ENCODE measurements around the gene CNNM4. TPM values are rescaled to one million over a fixed set of nuclear protein-coding genes. Genes with fewer than 3 reads are reported as not detected.

CNNM4 gene
- total and polyA plus RNA-seq, 3 experiments from 2014 or later: 4.1 to 7.2 (median 6.9) TPM

DNA sequence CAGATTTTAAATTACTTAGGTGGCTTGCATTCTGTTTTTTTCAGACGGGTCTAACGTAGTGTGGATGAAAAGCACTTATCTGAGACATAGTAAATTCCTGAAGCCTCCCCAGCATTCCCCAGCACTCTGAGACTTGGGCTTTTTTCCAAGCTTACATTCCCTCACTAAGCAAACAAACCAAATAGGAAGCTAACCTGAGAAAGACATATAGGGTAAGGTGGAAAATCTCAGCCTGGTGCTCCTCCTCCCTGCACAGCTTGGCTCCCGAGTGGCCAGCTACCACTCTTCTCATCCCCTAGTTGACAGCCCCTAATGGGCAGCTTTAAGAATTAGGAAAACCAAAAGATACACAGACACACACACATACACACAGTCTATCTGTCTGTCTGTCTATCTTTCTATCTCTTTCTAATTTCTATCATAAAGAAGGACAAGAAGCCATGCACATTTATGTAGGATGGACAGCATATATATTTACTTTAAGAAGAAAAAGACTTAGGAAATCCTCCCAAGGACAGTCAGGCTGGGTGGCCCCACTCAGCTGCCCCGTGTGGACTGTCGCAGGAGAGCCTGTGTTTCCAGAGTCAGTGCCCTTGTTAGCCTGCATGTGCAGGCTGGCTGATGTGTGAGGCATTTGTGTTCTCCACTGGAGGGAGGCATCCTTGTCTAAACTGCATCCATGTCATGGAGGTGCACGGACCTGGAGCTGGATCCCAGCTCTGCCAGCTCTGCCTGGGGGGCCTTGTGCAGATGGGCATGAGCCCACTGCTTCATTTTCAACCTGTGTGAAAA is 63.6 kb downstream of the CNNM4 start:
- Histone ChIP-seq H3K9me3 (ENCODE audit: low read length) (no peaks in the 10 kb centered on the region), H3K4me1 (ENCODE audit: insufficient read depth, low read length) (peaks cover 24% of the 10 kb centered on the region), H3K4me3 (ENCODE audit: low read length) (no peak overlapping the region), H3K36me3 (ENCODE audit: insufficient read depth, low read length) (peaks cover 26% of the 10 kb centered on the region), H3K27ac (ENCODE audit: low read depth, low read length) (no peak overlapping the region), H3K27me3 (ENCODE audit: insufficient read depth, low read length, poor library complexity, severe bottlenecking) (no peaks in the 10 kb centered on the region)
- POLR2A ChIA-PET: no interaction called here
- peak overlapping the region in 5 of 8 donors; percentile 1 to 84 (median 68) for H3K27ac Mint-ChIP-seq
- H3K9me3 Mint-ChIP-seq: no peaks in the 10 kb centered on the region
- peaks cover 0 to 86% (median 14%) of the 10 kb centered on the region in 3 donors for H3K36me3 Mint-ChIP-seq
- H3K4me3 Mint-ChIP-seq: no peak overlapping the region
- DNase-seq: no peak
- CTCF ChIA-PET: interaction anchor here (0.9 to 1.1 kb wide), 2 partner anchors 48 to 222 kb away, joined by 3 read pairs; no protein-coding TSS in a partner anchor
- H3K27me3 Mint-ChIP-seq: peaks cover 0 to 1% of the 10 kb centered on the region in 2 donors
- H3K4me1 Mint-ChIP-seq: peaks cover 30 to 47% (median 31%) of the 10 kb centered on the region in 3 donors

DNA sequence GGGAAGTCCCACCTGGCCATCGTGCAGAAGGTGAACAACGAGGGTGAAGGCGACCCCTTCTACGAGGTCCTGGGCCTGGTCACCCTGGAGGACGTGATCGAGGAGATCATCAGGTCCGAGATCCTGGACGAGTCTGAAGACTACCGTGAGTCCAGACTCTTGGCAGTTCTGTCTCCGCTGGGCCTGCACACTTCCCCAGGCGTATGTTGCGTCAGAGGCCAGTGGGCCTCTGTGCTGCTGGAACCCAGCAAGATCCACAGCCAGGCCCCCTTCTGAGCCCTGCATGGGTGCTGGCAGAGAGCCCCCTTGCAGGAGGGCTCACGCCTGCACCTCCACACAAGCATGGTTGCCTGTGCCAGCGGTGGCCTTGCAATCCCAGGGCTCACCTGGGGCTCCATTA is 64.4 kb downstream of the CNNM4 start:
- Mint-ChIP-seq H3K27ac (peak overlapping the region in 1 of 8 donors; percentile 75), H3K4me1 (peaks cover 22 to 39% (median 23%) of the 10 kb centered on the region in 3 donors), H3K4me3 (no peak overlapping the region), H3K9me3 (no peaks in the 10 kb centered on the region), H3K27me3 (no peaks in the 10 kb centered on the region), H3K36me3 (peaks cover 6 to 86% (median 15%) of the 10 kb centered on the region in 3 donors)
- no peaks in the 10 kb centered on the region for H3K27me3 ChIP-seq (ENCODE audit: insufficient read depth, low read length, poor library complexity, severe bottlenecking)
- H3K4me1 ChIP-seq (ENCODE audit: insufficient read depth, low read length): peaks cover 17% of the 10 kb centered on the region
- CTCF ChIA-PET: interaction anchor here (1.1 to 1.4 kb wide), 2 partner anchors 8 to 47 kb away, joined by 3 read pairs; no protein-coding TSS in a partner anchor
- no peaks in the 10 kb centered on the region for H3K9me3 ChIP-seq (ENCODE audit: low read length)
- no peak for DNase-seq
- POLR2A ChIA-PET: no interaction called here
- H3K4me3 ChIP-seq (ENCODE audit: low read length): no peak overlapping the region
- no peak overlapping the region for H3K27ac ChIP-seq (ENCODE audit: low read depth, low read length)
- peaks cover 27% of the 10 kb centered on the region for H3K36me3 ChIP-seq (ENCODE audit: insufficient read depth, low read length)

DNA sequence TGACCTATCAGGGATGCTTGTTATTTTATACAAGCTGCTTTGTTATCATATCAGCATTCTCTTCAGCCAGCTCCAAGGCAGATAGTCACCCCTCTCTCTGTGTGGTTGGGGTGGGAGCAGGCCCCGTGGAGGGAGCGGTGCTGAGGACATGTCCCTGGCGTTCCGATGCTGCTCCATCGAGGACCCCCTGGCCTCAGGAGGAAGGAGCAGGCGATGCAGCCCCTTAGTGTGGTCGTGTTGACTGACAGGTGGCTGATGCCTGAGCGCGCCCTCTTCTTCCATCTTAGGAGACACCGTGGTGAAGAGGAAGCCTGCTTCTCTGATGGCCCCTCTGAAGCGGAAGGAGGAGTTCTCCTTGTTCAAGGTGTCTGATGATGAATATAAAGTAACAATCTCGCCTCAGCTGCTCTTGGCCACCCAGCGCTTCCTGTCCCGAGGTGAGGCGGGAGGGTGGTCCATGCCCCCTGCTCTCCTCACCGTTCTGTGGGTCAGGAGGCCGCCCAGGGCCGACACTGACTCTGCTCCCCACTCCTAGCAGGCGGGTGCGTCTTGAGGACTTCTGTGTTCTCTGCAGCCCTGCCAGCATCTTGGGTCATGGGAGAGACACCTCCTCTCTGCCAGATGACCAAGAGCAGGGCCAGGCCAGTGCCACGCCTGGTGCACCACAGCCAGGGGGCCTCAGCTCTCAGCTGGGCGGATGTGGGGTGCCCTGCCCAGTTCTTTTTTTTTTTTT is 66.0 kb downstream of the CNNM4 start:
- Histone ChIP-seq H3K27ac (ENCODE audit: low read depth, low read length) (no peak overlapping the region), H3K4me1 (ENCODE audit: insufficient read depth, low read length) (no peaks in the 10 kb centered on the region), H3K36me3 (ENCODE audit: insufficient read depth, low read length) (peaks cover 42% of the 10 kb centered on the region), H3K4me3 (ENCODE audit: low read length) (no peak overlapping the region), H3K27me3 (ENCODE audit: insufficient read depth, low read length, poor library complexity, severe bottlenecking) (no peaks in the 10 kb centered on the region), H3K9me3 (ENCODE audit: low read length) (no peaks in the 10 kb centered on the region)
- DNase-seq: no peak
- Mint-ChIP-seq H3K36me3 (peaks cover 6 to 88% (median 16%) of the 10 kb centered on the region in 3 donors), H3K27me3 (no peaks in the 10 kb centered on the region), H3K27ac (no peak overlapping the region), H3K4me1 (peaks cover 5 to 23% (median 6%) of the 10 kb centered on the region in 3 donors), H3K9me3 (no peaks in the 10 kb centered on the region), H3K4me3 (no peak overlapping the region)
- ChIA-PET CTCF (interaction anchor here (1.2 kb wide), 1 partner anchor 10 kb away, joined by 3 read pairs; no protein-coding TSS in a partner anchor), POLR2A (interaction anchor here (0.6 kb wide), 1 partner anchor 38 kb away, joined by 4 read pairs; no protein-coding TSS in a partner anchor)

DNA sequence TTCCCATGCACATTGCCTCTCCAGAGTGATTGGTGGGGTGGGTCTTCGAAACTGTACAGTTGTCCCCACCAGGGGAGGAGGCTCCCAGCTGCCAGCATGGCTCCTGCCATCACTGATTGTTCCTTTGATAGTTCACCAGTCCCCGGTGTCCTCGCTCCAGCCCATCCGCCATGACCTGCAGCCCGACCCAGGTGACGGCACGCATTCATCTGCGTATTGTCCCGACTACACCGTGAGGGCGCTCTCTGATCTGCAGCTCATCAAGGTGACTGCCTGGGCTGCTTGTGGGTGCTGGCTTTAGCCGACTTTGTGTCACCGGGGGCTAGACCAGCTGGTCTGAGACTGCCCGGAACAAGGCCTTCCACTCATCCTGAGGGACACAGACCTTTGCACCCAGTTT is 67.7 kb downstream of the CNNM4 start:
- Mint-ChIP-seq H3K4me1 (peaks cover 0 to 8% (median under 1%) of the 10 kb centered on the region in 3 donors), H3K27ac (peak overlapping the region in 1 of 8 donors; percentile 93), H3K27me3 (no peaks in the 10 kb centered on the region), H3K9me3 (no peaks in the 10 kb centered on the region), H3K36me3 (peaks cover 6 to 94% (median 16%) of the 10 kb centered on the region in 3 donors), H3K4me3 (no peak overlapping the region)
- H3K4me3 ChIP-seq (ENCODE audit: low read length): no peak overlapping the region
- DNase-seq: no peak
- H3K9me3 ChIP-seq (ENCODE audit: low read length): no peaks in the 10 kb centered on the region
- H3K27ac ChIP-seq (ENCODE audit: low read depth, low read length): no peak overlapping the region
- H3K36me3 ChIP-seq (ENCODE audit: insufficient read depth, low read length): peaks cover 50% of the 10 kb centered on the region
- ChIA-PET POLR2A (interaction anchor here (0.6 kb wide), 1 partner anchor 19 kb away, joined by 9 read pairs; no protein-coding TSS in a partner anchor), CTCF (no interaction called here)
- no peaks in the 10 kb centered on the region for H3K27me3 ChIP-seq (ENCODE audit: insufficient read depth, low read length, poor library complexity, severe bottlenecking)
- no peaks in the 10 kb centered on the region for H3K4me1 ChIP-seq (ENCODE audit: insufficient read depth, low read length)

DNA sequence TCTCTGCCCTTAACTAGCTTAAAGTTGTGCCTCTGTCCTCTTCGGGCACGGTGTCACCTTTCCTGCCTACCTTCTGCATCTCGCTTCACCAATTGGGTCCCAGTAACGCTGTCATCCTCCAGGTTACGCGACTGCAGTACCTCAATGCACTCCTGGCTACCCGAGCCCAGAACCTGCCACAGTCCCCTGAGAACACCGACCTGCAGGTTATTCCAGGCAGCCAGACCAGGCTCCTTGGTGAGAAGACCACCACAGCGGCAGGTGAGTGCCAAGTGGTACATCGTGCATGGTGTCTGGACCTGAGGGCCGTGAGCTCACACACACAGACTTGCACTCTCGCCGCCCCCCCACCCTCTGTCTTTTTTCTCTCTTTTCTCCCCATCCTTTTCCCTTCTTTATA is 68.2 kb downstream of the CNNM4 start:
- Mint-ChIP-seq H3K27ac (no peak overlapping the region), H3K4me1 (peaks cover 0 to 5% (median 0%) of the 10 kb centered on the region in 3 donors), H3K27me3 (no peaks in the 10 kb centered on the region), H3K9me3 (no peaks in the 10 kb centered on the region), H3K36me3 (peaks cover 6 to 94% (median 19%) of the 10 kb centered on the region in 3 donors), H3K4me3 (no peak overlapping the region)
- Histone ChIP-seq H3K4me1 (ENCODE audit: insufficient read depth, low read length) (no peaks in the 10 kb centered on the region), H3K27me3 (ENCODE audit: insufficient read depth, low read length, poor library complexity, severe bottlenecking) (no peaks in the 10 kb centered on the region), H3K36me3 (ENCODE audit: insufficient read depth, low read length) (peaks cover 50% of the 10 kb centered on the region), H3K9me3 (ENCODE audit: low read length) (no peaks in the 10 kb centered on the region), H3K27ac (ENCODE audit: low read depth, low read length) (no peak overlapping the region), H3K4me3 (ENCODE audit: low read length) (no peak overlapping the region)
- ChIA-PET CTCF (no interaction called here), POLR2A (interaction anchor here (0.5 kb wide), 1 partner anchor 182 kb away, joined by 3 read pairs; no protein-coding TSS in a partner anchor)
- DNase-seq: no peak

DNA sequence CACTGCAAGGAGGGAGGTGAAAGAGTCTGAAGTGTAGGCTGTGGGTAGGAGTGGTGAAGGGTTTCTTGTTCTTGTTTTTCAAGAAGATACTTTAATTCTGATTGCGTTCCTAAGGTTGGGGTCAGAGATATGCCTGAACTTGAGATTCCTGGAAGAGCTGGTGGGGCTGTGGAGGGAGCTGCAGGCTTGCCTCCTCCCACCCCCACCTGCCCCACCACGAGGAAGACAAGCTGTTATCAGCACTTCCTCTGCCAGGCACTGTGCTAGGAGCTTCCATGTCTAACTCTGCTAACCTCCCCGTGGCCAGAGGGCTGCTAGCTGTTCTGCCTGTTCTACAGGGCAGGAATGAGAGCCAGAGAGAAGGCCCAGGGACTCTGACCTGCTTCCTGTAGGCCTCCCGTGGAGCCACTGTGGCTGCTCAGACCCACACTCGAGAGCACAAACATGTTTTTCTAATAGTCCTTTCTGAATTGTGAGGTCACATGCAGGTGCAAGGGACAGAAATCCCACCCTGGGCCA is 69.4 kb downstream of the CNNM4 start:
- no peaks in the 10 kb centered on the region for H3K4me1 ChIP-seq (ENCODE audit: insufficient read depth, low read length)
- H3K4me3 Mint-ChIP-seq: no peak overlapping the region
- peak overlapping the region in 5 of 8 donors; percentile 14 to 79 (median 33) for H3K27ac Mint-ChIP-seq

DNA sequence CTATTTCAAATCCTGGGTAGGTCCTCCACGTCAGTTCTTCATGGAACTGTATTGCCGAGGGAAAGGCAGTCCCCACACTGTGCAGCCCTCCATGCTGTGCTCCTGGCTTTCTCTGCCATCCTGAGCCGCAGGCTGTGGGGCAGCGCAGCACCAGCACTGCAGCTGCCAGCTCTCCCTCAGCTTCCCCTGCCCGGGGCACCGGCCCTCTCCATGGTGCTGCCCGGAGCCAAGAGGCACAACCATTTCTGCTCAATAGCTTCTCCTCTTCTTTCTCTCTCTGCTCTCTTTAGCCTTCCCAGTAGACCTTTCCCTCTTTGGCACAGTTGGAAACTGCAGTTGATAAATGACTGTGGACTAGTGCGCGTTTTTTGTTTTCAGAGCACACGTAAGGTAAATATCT is 71.0 kb downstream of the CNNM4 start:
- CTCF ChIA-PET: interaction anchor here (2.1 kb wide), 1 partner anchor 26 kb away, joined by 7 read pairs; the partner anchor contains the start of gene ANKRD39
- Mint-ChIP-seq H3K27ac (no peak overlapping the region), H3K36me3 (peaks cover 6 to 90% (median 20%) of the 10 kb centered on the region in 3 donors), H3K4me3 (no peak overlapping the region), H3K4me1 (no peaks in the 10 kb centered on the region), H3K9me3 (no peaks in the 10 kb centered on the region), H3K27me3 (no peaks in the 10 kb centered on the region)
- POLR2A ChIA-PET: no interaction called here
- H3K27ac ChIP-seq (ENCODE audit: low read depth, low read length): no peak overlapping the region
- no peaks in the 10 kb centered on the region for H3K9me3 ChIP-seq (ENCODE audit: low read length)
- no peak for DNase-seq
- no peak overlapping the region for H3K4me3 ChIP-seq (ENCODE audit: low read length)
- H3K36me3 ChIP-seq (ENCODE audit: insufficient read depth, low read length): peaks cover 56% of the 10 kb centered on the region
- H3K4me1 ChIP-seq (ENCODE audit: insufficient read depth, low read length): no peaks in the 10 kb centered on the region
- no peaks in the 10 kb centered on the region for H3K27me3 ChIP-seq (ENCODE audit: insufficient read depth, low read length, poor library complexity, severe bottlenecking)

More for the DNA sequence above, 69.4 kb downstream of the CNNM4 start:
- Mint-ChIP-seq H3K4me1 (no peaks in the 10 kb centered on the region), H3K27me3 (no peaks in the 10 kb centered on the region), H3K9me3 (no peaks in the 10 kb centered on the region), H3K36me3 (peaks cover 6 to 93% (median 21%) of the 10 kb centered on the region in 3 donors)
- CTCF ChIA-PET: interaction anchor here (1.3 kb wide), 1 partner anchor 28 kb away, joined by 3 read pairs; the partner anchor contains the start of gene ANKRD39
- H3K9me3 ChIP-seq (ENCODE audit: low read length): no peaks in the 10 kb centered on the region
- no peaks in the 10 kb centered on the region for H3K27me3 ChIP-seq (ENCODE audit: insufficient read depth, low read length, poor library complexity, severe bottlenecking)
- DNase-seq: no peak
- peaks cover 55% of the 10 kb centered on the region for H3K36me3 ChIP-seq (ENCODE audit: insufficient read depth, low read length)
- POLR2A ChIA-PET: no interaction called here
- no peak overlapping the region for H3K27ac ChIP-seq (ENCODE audit: low read depth, low read length)
- H3K4me3 ChIP-seq (ENCODE audit: low read length): no peak overlapping the region
